Measurements from ENCODE around the gene TSPAN18. TPM values are rescaled to one million over a fixed set of nuclear protein-coding genes. Genes with fewer than 3 reads are reported as not detected.

Gene TSPAN18
- total and polyA plus RNA-seq, 2 of the 8 experiments (the other 6 are each of a cell fraction or from before 2014, with no cell fraction given) = 5.2 to 10.2 TPM

GRCh38 chr11:44938066-44938691, 211.4 kb downstream of the TSPAN18 start (continued):
- no peak for TF ChIP-seq USF2 (IDR thresholded peaks at IDR 0.05; ENCODE audit: low read length)
- TF ChIP-seq PHF8 (conservative IDR thresholded peaks at IDR 0.05; ENCODE audit: low read depth, low read length) = no peak
- TF ChIP-seq ATF3 (IDR thresholded peaks at IDR 0.05; ENCODE audit: insufficient read depth, low read depth, low read length) = no peak
- TF ChIP-seq JUND (IDR thresholded peaks at IDR 0.05; ENCODE audit: low read length) = no peak
- no peak for TF ChIP-seq RAD21 (IDR thresholded peaks at IDR 0.05 in 1 of 2, conservative IDR thresholded peaks at IDR 0.05 in 1 of 2; ENCODE audit: low read depth in 2 of 2, low read length in 2 of 2)
- no peak for TF ChIP-seq SIX5 (IDR thresholded peaks at IDR 0.05; ENCODE audit: low read depth, low read length)
